HG02970 (cell line): ENCODE results near the gene NOL9.
"Not testable (repeated sequence)": the region's sequence is repeated elsewhere in the genome, so short reads cannot be mapped to it uniquely, and the experiment has no call there.

ENCODE experiments used
- ATAC-seq: cut with Tn5 transposase; IDR thresholded peaks from one replicate; pipeline ENCODE4 v1.9.1; 2021; ENCODE audit warnings: mild to moderate bottlenecking, moderate library complexity, moderate number of reproducible peaks; ENCODE audit not compliant: unreplicated experiment, low FRiP score

NOL9 gene

GRCh38 chr1:6493834-6494223 lies 60.5 kb downstream of the NOL9 start:
- not testable (repeated sequence) for ATAC-seq

GRCh38 chr1:6491966-6492365 lies 62.3 kb downstream of the NOL9 start:
- no peak for ATAC-seq

- no peak for ATAC-seq
Observed at GRCh38 chr1:6491480-6491962, 62.8 kb downstream of the NOL9 start, which contains the start of gene PLEKHG5. PLEKHG5 (minus strand) TSS chr1:6491667; CDS start chr1:6477571, 14,096 bp downstream.

GRCh38 chr1:6491081-6491449 lies 63.2 kb downstream of the NOL9 start:
- ATAC-seq: no peak

- no peak for ATAC-seq
Observed at GRCh38 chr1:6490181-6491080, 63.9 kb downstream of the NOL9 start.

GRCh38 chr1:6489799-6490180 lies 64.5 kb downstream of the NOL9 start:
- ATAC-seq: no peak

GRCh38 chr1:6489383-6489765 lies 64.9 kb downstream of the NOL9 start:
- no peak for ATAC-seq

GRCh38 chr1:6488602-6489382 lies 65.5 kb downstream of the NOL9 start:
- ATAC-seq: no peak

- no peak for ATAC-seq
Observed at GRCh38 chr1:6487804-6488484, 66.4 kb downstream of the NOL9 start.

- no peak for ATAC-seq
Observed at GRCh38 chr1:6486433-6487011, 67.8 kb downstream of the NOL9 start.

- ATAC-seq: no peak
Observed at GRCh38 chr1:6485168-6486101, 68.9 kb downstream of the NOL9 start.

- no peak for ATAC-seq
Observed at GRCh38 chr1:6484826-6485167, 69.5 kb downstream of the NOL9 start.

- ATAC-seq: no peak
Observed at GRCh38 chr1:6483761-6484117, 70.6 kb downstream of the NOL9 start.

GRCh38 chr1:6483017-6483760 lies 71.1 kb downstream of the NOL9 start:
- no peak for ATAC-seq

GRCh38 chr1:6481820-6482219 lies 72.5 kb downstream of the NOL9 start:
- no peak for ATAC-seq

GRCh38 chr1:6477039-6477820 lies 77.1 kb downstream of the NOL9 start:
- ATAC-seq: no peak

- ATAC-seq: no peak
Observed at GRCh38 chr1:6476483-6476882, 77.8 kb downstream of the NOL9 start.
